CD4-positive, alpha-beta T cell (primary cell): ENCODE results near the gene YAE1. TPM values are rescaled to one million over a fixed set of nuclear protein-coding genes. Genes with fewer than 3 reads are reported as not detected.

Experiments
- ATAC-seq: fragments of 200-7000 bp; cut with Tn5 transposase; one replicate; pipeline ENCODE4 v1.10.0; 2022; ENCODE audit warnings: mild to moderate bottlenecking; ENCODE audit not compliant: poor library complexity
- CTCF ChIA-PET: fragments of 350-600 bp; sonication (Branson Sonifier 250); formaldehyde crosslinking; loops from one replicate; lab custom pipeline; 2021; ENCODE audit warnings: antibody characterized with exemption, inconsistent platforms; lab: Charles Lee
- POLR2A ChIA-PET: fragments of 350-600 bp; sonication (Branson Sonifier 250); formaldehyde crosslinking; loops from one replicate; lab custom pipeline; 2021; ENCODE audit warnings: antibody characterized with exemption, inconsistent platforms; lab: Charles Lee
- DNase-seq, 14 experiments: peaks; one replicate each; pipeline ENCODE4 v3.0.0-alpha.2; 2013 to 2020; ENCODE audit warnings: mixed read lengths in 2 of 14
- H3K27ac ChIP-seq, 2 donors: one replicate each; pipeline versions ENCODE4 v1.5.1 to v1.7.0; 2013; ENCODE audit warnings: low read length in 2 of 2, low read depth in 1 of 2, mild to moderate bottlenecking in 1 of 2
- H3K27me3 ChIP-seq, 2 experiments: 1 replicate in 1 of 2; 2 replicates in 1 of 2; pipeline versions ENCODE4 v1.6.1 to v1.7.0; 2013; ENCODE audit warnings: low read length in 2 of 2, control low read depth in 1 of 2, mild to moderate bottlenecking in 1 of 2, moderate library complexity in 1 of 2; ENCODE audit not compliant: insufficient read depth in 2 of 2, control insufficient read depth in 1 of 2
- H3K36me3 ChIP-seq: one replicate; pipeline ENCODE4 v1.6.1; 2013; ENCODE audit warnings: low read length, control low read depth; ENCODE audit not compliant: insufficient read depth
- H3K4me1 ChIP-seq: one replicate; pipeline ENCODE4 v1.6.1; 2013; ENCODE audit warnings: low read length, control low read depth; ENCODE audit not compliant: insufficient read depth
- H3K4me3 ChIP-seq: one replicate; pipeline ENCODE4 v1.5.1; 2013; ENCODE audit warnings: mild to moderate bottlenecking, low read length, moderate library complexity
- H3K9me3 ChIP-seq, 2 experiments: 1 replicate in 1 of 2; 2 replicates in 1 of 2; pipeline versions ENCODE4 v1.6.1 to v1.7.0; 2013; ENCODE audit warnings: low read length in 2 of 2, mild to moderate bottlenecking in 2 of 2, control low read depth in 1 of 2, moderate library complexity in 1 of 2; ENCODE audit not compliant: control insufficient read depth in 1 of 2, insufficient read depth in 1 of 2
- H3K27ac Mint-ChIP-seq: one replicate; pipeline ENCODE4 v1.8.0; 2020; ENCODE audit warnings: mixed read lengths
- H3K27me3 Mint-ChIP-seq: one replicate; pipeline ENCODE4 v1.8.0; 2021; ENCODE audit warnings: mixed read lengths
- H3K36me3 Mint-ChIP-seq: one replicate; pipeline ENCODE4 v1.8.0; 2021; ENCODE audit warnings: low read depth, mixed read lengths
- H3K4me1 Mint-ChIP-seq: one replicate; pipeline ENCODE4 v1.8.0; 2021; ENCODE audit warnings: low read depth, mixed read lengths
- H3K4me3 Mint-ChIP-seq: one replicate; pipeline ENCODE4 v1.8.0; 2020; ENCODE audit warnings: mild to moderate bottlenecking, mixed read lengths
- H3K9me3 Mint-ChIP-seq: one replicate; pipeline ENCODE4 v1.8.0; 2020; ENCODE audit warnings: mixed read lengths
- CTCF ChIP-seq: fragments of 200-600 bp; IDR thresholded peaks from one replicate; pipeline ENCODE4 v1.8.0; 2022; ENCODE audit warnings: antibody characterized with exemption, mild to moderate bottlenecking
- intact Hi-C, 2 experiments: fragments of 100-400 bp; cut with DNase I in 1 of 2; cut with micrococcal nuclease in 1 of 2; formaldehyde crosslinking; loops; one replicate each; pipeline versions ENCODE4 v1.15.1 to v1.9.0; 2023 to 2025; cut with DNase I, micrococcal nuclease
- total RNA-seq, 174 experiments: library from RNA in 2 of 174; stranded (reverse) in 2 of 174; gene quantifications; one replicate each; pipeline ENCODE4 v1.2.3 and lab custom pipeline; 2021 to 2026

YAE1 gene
- total RNA-seq, 2 experiments from 2014 or later, result 5.0 to 7.4 TPM

- ChIA-PET POLR2A (interaction anchor here (1.2 kb wide), 1 partner anchor 11 kb away, joined by 4 read pairs; no protein-coding TSS in a partner anchor), CTCF (interaction anchor here (3.6 kb wide), 1 partner anchor 40 kb away, joined by 22 read pairs; no protein-coding TSS in a partner anchor)
- TF ChIP-seq CTCF, result no peak
- H3K27ac Mint-ChIP-seq, result no peak overlapping the region
- no peak for DNase-seq
- H3K4me1 Mint-ChIP-seq, result peaks cover 26% of the 10 kb centered on the region
- no peaks in the 10 kb centered on the region for H3K27me3 ChIP-seq
- no peaks in the 10 kb centered on the region for H3K27me3 Mint-ChIP-seq
- H3K27ac ChIP-seq, result no peak overlapping the region
- H3K36me3 Mint-ChIP-seq, result peaks cover 11% of the 10 kb centered on the region
- no peaks in the 10 kb centered on the region for H3K36me3 ChIP-seq
- no peaks in the 10 kb centered on the region for H3K9me3 ChIP-seq
- intact Hi-C loops, result loop anchor here in 1 of 2 experiments (5.0 kb wide), 1 partner anchor 38 kb away; no protein-coding TSS in a partner anchor
- H3K4me3 ChIP-seq, result no peak overlapping the region
- H3K9me3 Mint-ChIP-seq, result no peaks in the 10 kb centered on the region
- ATAC-seq, result no peak
- peaks cover 24% of the 10 kb centered on the region for H3K4me1 ChIP-seq
- H3K4me3 Mint-ChIP-seq, result no peak overlapping the region
Measured at GRCh38 chr7:39620486-39620885, 54.3 kb downstream of the YAE1 start.

GRCh38 chr7:39621261-39621660, 55.1 kb downstream of the YAE1 start:
- ChIA-PET POLR2A (interaction anchor here (1.2 to 1.7 kb wide), 2 partner anchors 8 to 12 kb away, joined by 4 to 6 read pairs; no protein-coding TSS in a partner anchor), CTCF (interaction anchor here (0.6 to 3.6 kb wide), 4 partner anchors 9 to 40 kb away, joined by 3 to 22 read pairs (median 4); no protein-coding TSS in a partner anchor)
- Mint-ChIP-seq H3K27ac (no peak overlapping the region), H3K36me3 (peaks cover 11% of the 10 kb centered on the region), H3K27me3 (no peaks in the 10 kb centered on the region), H3K9me3 (no peaks in the 10 kb centered on the region), H3K4me3 (no peak overlapping the region), H3K4me1 (peaks cover 33% of the 10 kb centered on the region)
- Histone ChIP-seq H3K9me3 (no peaks in the 10 kb centered on the region), H3K36me3 (no peaks in the 10 kb centered on the region), H3K27me3 (no peaks in the 10 kb centered on the region), H3K4me3 (no peak overlapping the region), H3K27ac (no peak overlapping the region), H3K4me1 (peaks cover 25% of the 10 kb centered on the region)
- no peak for ATAC-seq
- TF ChIP-seq CTCF, result no peak
- no peak for DNase-seq
- intact Hi-C loops, result loop anchor here in 1 of 2 experiments (5.0 kb wide), 1 partner anchor 39 kb away; no protein-coding TSS in a partner anchor

- Mint-ChIP-seq H3K4me1 (peaks cover 39% of the 10 kb centered on the region), H3K27ac (peak overlapping the region; percentile 86), H3K27me3 (no peaks in the 10 kb centered on the region), H3K4me3 (peak overlapping the region; percentile 94), H3K36me3 (peaks cover 11% of the 10 kb centered on the region), H3K9me3 (no peaks in the 10 kb centered on the region)
- POLR2A ChIA-PET, result interaction anchor here (1.6 to 3.3 kb wide), 9 partner anchors 8 to 328 kb away, joined by 3 to 38 read pairs (median 16); partner anchors contain the start of gene CDK13
- TF ChIP-seq CTCF, result no peak
- Histone ChIP-seq H3K36me3 (no peaks in the 10 kb centered on the region), H3K4me1 (peaks cover 27% of the 10 kb centered on the region), H3K4me3 (no peak overlapping the region), H3K9me3 (no peaks in the 10 kb centered on the region), H3K27me3 (no peaks in the 10 kb centered on the region), H3K27ac (no peak overlapping the region)
- CTCF ChIA-PET, result interaction anchor here (0.6 to 3.6 kb wide), 6 partner anchors 10 to 41 kb away, joined by 3 to 22 read pairs (median 4); no protein-coding TSS in a partner anchor
- intact Hi-C loops, result loop anchor here (1.0 to 5.0 kb wide), 4 partner anchors 21 to 327 kb away; no protein-coding TSS in a partner anchor
- no peak for ATAC-seq
- DNase-seq, result peak in 2 of 14 experiments; percentile 46
Measured at GRCh38 chr7:39621784-39622411, 55.7 kb downstream of the YAE1 start.

Other genes starting within 250 kb of the YAE1 start
- 10 to 100 TPM; 24.5 to 27.5 TPM for gene RALA, start 57.2 kb downstream of the YAE1 start, total RNA-seq